Bone marrow (tissue), 2 donors: ENCODE measurements around the gene MECR.
"Not testable (repeated sequence)": the region's sequence is repeated elsewhere in the genome, so short reads cannot be mapped to it uniquely, and the experiment has no call there.

Experiments used
- DNase-seq, 2 donors: peaks; one replicate each; lab custom pipeline; 2025; lab: John Stamatoyannopoulos, UW

MECR gene

DNA sequence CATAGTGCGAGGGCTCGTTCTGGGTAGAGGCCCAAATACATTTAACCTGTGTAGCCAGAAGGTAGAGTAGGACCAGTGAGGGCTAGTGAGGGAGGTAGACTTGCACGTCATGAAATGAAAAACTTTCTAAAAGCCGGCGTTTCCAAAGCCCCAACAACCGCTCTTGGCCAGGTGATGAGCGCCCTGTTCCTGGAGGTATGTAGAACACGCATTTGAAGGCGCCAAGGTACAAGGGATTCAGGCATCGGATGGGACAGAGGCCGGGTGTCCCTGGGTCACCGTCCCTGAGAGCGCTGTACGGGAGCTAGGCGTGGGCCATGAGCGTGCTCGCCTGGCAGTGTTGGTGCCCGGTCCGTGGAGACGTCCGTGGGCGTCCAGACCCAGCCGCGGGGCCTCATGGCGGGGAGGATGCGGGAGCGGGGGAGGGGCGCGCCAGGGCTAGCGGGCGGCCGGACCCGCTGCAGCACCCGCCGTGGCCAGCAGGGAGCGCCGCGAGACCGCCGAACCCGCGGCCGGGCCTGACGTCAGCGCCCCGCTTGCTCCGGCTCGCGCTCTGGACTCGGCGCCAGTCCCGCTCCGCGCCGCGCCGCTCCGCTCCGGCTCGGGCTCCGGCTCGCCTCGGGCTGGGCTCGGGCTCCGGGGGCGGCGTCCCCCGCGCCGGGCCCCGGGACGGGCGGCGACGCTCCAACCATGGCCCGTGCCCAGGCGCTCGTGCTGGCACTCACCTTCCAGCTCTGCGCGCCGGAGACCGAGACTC is 5.4 kb upstream of the MECR start, which contains the start of gene PTPRU:
PTPRU (plus strand) TSS at position 568 of the 757 bp plus-strand sequence; CDS start at position 691, 123 bp downstream.
- DNase-seq: peak in 1 of 2 donors; percentile 63

DNA sequence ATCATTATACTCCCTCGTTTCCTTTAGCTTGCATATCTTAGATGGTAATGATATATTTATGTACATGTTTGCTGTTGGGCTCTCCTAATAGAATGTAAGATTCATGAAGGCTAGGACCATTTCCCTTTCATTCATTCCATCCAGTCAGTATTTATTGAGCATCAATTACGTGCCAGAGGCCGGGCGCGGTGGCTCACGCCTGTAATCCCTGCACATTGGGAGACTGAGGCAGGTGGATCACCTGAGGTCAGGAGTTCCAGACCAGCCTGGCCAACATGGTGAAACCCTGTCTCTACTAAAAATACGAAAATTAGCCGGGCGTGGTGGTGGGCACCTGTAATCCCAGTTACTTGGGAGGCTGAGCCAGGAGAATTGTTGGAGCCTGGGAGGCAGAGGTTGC is 4.1 kb upstream of the MECR start:
- DNase-seq: not testable (repeated sequence)

DNA sequence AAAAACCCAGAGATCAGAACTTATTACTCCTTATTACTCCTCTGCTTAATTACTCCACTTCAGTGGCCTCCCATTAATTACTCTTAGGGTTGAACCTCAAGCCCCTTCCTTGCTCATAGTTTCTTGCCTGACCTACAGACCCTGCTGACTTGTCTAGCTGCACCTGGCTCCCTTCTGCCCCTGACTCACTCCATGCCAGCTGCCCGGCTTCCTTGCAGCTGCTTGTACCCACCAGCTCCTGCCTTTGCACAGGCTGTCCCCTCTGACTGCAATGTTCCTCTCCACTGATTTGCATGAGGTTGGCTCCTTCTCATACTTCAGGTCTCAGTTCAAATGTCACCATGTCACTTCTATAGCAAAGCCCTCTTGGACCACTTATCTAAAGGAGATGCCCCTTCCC is 3.7 kb upstream of the MECR start:
- no peak for DNase-seq

- no peak for DNase-seq
Measured at GRCh38 chr1:29233693-29234092, 3.0 kb upstream of the MECR start.

- DNase-seq: no peak
Measured at GRCh38 chr1:29232387-29232786, 1.7 kb upstream of the MECR start.

GRCh38 chr1:29230204-29230552 is 556 bp downstream of the MECR start:
- DNase-seq: no peak

- no peak for DNase-seq
Measured at GRCh38 chr1:29227511-29227910, 3.2 kb downstream of the MECR start.

- DNase-seq: no peak
Measured at GRCh38 chr1:29225361-29225760, 5.4 kb downstream of the MECR start.

GRCh38 chr1:29224356-29224837 is 6.3 kb downstream of the MECR start:
- no peak for DNase-seq

DNA sequence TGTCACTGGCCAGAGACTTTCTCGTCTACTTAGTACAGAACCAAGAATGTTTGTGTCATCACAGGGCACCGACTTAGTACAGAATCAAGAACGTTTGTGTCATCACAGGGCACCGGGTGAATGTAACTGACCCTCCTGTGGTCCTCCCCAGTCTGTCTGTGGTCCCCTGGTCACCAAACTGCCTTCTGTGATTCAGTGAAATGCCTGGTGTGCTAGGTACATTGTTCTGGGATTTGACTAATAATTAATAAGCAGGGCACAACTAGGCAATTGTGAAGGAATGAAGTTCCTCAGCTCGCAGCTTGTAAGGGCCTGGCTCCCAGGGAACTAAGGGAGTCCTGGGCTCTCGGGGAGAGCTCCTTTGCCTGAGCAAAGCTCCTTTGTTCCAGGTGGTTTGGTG is 7.2 kb downstream of the MECR start:
- no peak for DNase-seq

DNA sequence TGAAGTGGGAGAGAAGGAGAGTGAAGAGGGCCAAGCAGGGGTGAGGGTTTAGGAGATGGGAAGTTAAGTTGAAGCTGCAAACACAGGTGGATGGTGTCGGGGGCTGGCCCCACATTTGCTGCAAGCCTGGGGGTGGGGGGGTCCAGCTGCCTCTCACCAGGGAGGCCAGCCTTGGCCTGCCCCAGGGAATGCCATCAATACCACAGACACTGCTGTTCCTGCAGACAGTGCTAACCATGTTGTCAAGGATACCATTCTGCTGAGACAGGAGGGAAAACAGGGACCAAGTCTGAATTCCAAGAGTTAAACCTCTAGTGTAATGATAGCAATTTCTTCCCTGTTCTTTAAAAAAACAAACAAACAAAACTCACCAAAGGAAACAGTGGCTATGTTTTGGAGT is 8.0 kb downstream of the MECR start:
- no peak for DNase-seq

DNA sequence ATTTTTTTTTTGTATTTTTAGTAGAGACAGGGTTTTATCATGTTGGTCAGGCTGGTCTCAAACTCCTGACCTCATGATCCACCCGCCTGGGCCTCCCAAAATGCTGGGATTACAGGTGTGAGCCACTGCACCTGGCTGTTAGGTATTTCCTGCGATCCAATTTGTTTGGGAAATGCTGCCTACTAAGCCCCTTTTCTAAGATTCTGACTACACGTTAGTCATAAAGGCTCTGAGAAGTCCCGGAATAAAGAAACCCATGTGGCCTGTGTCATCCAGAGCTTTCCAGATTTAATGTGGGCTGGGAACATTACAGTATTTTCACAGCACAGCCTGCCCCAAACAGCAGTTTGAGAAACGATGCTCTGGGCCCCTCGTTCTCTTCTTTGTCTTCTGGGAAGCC is 8.5 kb downstream of the MECR start:
- not testable (repeated sequence) for DNase-seq

DNA sequence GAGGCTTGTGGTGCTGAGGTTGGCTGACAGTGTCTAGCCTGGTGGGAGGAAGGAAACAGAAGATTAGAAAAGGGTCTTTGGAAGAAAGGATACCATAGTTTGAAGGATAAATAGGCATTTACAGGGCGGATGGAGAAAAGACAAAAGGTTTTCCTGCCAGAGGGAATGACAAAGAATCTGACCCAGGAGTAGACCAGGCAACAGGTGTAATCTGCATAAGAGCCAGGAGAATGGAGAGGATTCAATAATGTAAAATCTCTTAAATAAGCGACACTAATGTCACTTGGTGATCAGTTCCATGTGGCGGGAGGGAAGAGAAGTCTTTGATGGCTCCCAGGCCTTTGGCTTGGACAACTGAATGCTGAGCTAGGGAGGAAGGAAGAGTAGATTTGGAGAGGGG is 9.4 kb downstream of the MECR start:
- DNase-seq: no peak

DNA sequence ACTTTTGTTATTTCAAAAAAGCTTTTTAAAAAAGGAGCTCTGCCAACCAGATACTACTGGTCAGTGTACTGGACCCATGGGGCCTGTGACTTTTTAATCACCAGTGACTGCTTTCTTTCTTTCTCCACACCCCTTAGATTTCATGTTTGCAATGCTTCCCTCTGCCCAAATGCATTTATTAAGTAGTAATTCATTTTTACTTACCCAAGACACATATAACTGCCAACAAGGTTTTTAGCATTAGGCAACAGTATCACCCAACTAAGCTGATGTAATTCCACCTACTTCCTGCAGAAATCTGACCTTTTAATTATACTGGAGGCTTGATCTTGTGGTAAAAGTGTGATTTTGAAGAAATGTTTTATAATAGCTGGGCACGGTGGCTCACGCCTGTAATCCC is 12.5 kb downstream of the MECR start:
- no peak for DNase-seq

- DNase-seq: no peak
Measured at GRCh38 chr1:29217633-29218032, 13.1 kb downstream of the MECR start.

DNA sequence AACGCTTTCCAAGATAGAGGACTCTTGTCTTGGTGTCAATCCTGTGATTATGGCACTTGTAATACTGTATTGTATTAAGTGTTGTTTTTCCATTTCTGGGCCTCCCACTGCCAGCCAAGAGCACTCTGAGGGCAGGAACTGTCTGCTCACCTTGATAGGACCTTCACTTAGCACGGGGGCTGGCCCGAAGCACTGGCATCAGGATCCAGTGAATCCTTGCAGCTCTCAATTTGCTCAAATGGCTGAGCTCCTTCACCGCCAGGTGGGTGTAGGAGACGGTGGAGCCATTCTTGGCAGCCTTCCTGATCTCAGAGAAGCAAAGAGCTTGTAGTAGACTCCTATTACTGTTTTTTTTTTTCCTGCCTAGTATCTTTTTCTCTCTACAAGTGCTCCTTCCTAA is 17.7 kb downstream of the MECR start:
- no peak for DNase-seq

DNA sequence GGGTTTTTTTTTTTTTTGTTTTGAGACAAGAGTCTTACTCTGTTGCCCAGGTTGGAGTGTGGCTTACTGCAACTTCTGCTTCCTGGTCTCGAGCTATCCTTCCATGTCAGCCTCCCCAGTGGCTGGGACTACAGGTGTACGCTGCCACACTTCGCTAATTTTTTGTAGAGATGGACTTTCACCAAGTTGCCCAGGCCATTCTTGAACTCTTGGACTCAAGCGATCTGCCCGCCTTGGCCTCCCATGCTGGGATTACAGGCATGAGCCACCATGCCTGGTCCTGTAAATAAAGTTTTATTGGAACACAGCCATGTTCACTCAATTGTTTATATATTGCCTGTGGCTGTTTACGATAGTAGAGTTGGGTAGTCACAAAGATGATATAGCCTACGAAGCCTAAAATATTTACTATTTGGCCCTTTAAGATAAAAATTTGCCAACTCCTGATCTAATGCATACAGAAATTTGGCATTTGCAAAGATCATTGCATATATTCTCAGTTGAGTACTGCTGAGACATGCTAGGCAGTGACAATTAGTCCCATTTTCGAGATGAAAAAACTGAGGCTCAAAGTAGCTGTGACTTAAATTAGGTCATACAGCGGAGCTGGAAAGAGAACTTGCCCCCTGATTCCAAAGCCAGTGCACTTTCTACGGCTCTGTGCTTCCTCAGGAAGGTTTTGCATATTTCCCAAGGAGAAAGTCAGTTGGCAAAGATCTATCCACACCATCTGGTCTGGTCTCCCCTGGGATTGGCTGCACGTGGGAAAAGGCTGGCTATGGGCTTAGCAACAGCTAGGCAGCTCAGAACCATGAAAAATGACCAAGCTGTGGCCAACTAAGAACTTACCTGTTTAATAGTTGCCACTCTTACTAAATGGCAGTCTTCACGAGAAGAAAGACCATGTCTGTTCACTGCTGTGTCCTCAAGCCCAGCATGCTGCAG is 19.4 kb downstream of the MECR start:
- no peak for DNase-seq

DNA sequence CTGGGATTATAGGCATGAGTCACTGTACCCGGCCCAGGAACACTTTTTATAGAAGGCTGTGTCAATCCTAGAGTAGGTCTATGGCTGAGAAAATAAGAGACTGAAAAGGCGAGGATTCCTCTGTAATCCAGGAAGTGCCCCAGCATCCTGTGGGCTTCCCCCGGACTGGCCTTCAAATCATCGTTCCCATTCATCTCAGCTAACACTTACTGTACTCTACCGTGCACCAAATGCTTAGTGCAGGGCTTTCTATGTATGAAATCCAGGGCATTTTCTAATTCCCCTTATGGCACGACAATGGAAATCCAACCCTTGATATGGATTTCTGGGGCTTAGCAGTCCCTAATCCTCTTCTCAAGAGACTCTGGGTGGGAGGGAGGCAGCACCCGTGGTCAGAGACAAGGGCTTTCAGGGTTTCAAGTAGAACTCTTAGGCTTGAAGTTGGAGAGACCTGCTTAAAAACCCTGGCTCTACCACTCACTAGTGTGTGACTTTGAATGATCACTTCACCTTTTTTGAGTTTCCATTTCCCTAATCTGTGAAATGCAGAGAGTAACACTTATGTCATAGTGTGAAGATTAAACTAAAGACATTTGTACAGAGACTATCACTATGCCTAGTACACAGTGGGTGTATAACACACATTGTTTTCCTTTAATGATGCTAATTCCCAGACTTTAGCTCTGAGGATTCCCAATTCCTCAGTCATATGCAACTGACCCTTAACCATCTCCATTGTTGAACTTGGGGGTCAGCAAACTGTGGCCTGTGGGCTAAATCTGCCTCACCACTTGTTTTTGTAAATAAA is 20.3 kb downstream of the MECR start:
- DNase-seq: no peak

DNA sequence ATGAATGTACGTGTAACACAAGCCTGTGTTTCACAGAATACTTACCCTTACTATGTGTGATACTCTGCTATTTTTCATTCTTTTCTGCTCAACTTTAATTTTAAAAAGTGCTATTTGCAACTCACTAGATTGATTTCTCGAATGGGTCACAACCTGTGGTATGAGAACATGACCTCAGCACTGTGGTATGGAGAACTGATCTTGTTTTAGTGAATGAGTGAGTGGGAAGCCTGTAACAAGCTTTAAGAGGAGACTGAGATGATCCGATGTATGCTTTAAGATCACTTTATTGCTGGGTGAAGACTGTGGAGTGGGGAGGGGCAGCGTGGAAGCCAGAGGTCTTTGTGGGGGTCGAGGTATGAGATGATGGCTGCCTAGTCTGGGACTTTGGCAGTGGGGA is 21.6 kb downstream of the MECR start:
- no peak for DNase-seq

DNA sequence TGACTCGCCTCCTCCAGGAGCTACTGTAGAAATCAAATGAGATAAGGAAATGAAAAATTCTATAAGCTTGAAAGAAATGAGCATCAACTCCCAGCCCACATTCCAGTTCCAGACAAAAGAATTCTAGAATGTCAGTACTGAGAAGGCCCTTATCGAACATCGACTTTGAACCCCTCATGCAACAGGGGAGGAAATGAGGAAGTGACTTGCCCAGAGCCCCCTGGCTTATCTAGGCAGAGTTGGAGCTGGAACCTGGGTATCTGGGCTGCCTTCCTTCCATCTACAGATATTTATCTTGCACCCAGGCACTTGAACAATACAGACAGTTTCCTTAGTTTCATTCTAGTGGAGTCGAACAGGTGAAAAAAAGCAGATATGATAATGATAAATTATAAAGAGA is 22.3 kb downstream of the MECR start:
- no peak for DNase-seq

GRCh38 chr1:29202584-29203340 is 28.0 kb downstream of the MECR start:
- DNase-seq: peak; percentile 78 to 92
